ENCODE data around the gene ZNF862. TPM values are rescaled to one million over a fixed set of nuclear protein-coding genes. Genes with fewer than 3 reads are reported as not detected.

ZNF862 gene
- total and polyA plus RNA-seq, 10 of the 15 experiments (the other 5 are each of a cell fraction or from before 2014, with no cell fraction given), result 0.49 to 7.7 (median 3.5) TPM

DNA sequence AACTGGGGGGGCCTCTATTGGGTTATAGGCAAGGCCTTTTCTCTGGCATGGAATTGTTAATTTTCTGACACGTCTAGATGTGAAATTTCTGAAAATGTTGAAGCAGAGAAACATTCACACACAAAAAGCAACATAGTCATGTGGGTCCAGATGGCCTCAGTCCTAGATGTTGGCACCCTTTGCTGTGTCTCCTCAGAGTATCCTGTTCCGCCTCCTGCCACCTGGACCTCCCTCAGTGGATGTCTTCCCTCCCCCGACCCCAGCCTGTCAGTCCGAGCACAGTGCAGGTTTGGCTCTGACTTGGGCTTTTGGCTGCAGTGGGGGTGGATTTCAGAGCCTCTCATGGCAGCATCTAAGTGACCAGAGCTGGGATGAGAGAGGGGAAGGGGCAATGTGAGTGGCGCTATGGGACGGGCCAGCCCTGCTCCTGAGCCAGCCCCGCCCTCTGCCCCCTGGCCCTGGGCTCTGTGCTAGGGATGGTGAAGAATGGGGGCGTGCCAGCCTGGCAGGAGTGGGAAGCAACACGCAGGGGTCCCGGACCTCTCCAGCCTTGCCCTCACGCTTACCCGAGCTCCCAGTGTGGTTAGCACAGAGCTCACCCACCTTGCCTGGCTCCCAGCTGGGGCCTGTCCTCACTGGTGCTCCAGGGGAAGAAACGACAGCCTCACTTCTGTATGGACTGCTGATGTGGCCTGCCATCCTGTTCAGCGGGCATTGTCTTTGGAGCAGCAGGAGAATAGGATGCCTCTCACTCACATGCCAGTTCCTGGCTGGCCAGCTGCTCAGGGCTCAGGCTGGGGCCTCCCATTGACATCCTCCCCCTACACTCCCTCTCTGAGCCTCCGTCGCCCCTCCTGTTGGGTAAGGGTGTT lies 41.8 kb downstream of the ZNF862 start:
- TSS peak; percentile 23 for BruUV-seq (replicated peaks)
- Histone ChIP-seq H3K79me2 (ENCODE audit: control insufficient read depth, insufficient read depth, low read length) (no peaks in the 10 kb centered on the region), H3K4me1 (ENCODE audit: control insufficient read depth, insufficient read depth, low read length) (peaks cover 7% of the 10 kb centered on the region), H3K4me2 (ENCODE audit: control insufficient read depth, insufficient read depth) (no peak overlapping the region), H3K9ac (ENCODE audit: control insufficient read depth, insufficient read depth, low read length) (no peak overlapping the region), H2AFZ (ENCODE audit: control insufficient read depth, low read depth, low read length) (no peak overlapping the region), H3K27ac (ENCODE audit: control insufficient read depth, insufficient read depth) (no peak overlapping the region), H3K27me3 (replicated peaks in 1 of 2; ENCODE audit: control insufficient read depth in 2 of 2, insufficient read depth in 2 of 2, low read length in 1 of 2) (no peaks in the 10 kb centered on the region), H3K9me3 (replicated peaks; ENCODE audit: control insufficient read depth, insufficient read depth, low read length) (no peaks in the 10 kb centered on the region), H3K4me3 (no peak overlapping the region), H4K20me1 (ENCODE audit: control insufficient read depth, insufficient read depth) (no peaks in the 10 kb centered on the region), H3K36me3 (ENCODE audit: control insufficient read depth in 2 of 2, insufficient read depth in 2 of 2, low read length in 1 of 2) (no peaks in the 10 kb centered on the region; a peak in 2 of 4 replicates)
- TF ChIP-seq STAT3 (IDR thresholded peaks at IDR 0.05; ENCODE audit: low read depth, low read length), result no peak
- TF ChIP-seq, protein P1, sequence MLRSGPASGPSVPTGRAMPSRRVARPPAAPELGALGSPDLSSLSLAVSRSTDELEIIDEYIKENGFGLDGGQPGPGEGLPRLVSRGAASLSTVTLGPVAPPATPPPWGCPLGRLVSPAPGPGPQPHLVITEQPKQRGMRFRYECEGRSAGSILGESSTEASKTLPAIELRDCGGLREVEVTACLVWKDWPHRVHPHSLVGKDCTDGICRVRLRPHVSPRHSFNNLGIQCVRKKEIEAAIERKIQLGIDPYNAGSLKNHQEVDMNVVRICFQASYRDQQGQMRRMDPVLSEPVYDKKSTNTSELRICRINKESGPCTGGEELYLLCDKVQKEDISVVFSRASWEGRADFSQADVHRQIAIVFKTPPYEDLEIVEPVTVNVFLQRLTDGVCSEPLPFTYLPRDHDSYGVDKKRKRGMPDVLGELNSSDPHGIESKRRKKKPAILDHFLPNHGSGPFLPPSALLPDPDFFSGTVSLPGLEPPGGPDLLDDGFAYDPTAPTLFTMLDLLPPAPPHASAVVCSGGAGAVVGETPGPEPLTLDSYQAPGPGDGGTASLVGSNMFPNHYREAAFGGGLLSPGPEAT (IDR thresholded peaks at IDR 0.05; ENCODE audit: low read depth), result no peak
- no peak for TF ChIP-seq FOXM1 (IDR thresholded peaks at IDR 0.05; ENCODE audit: low read depth, low read length)
- no peak for TF ChIP-seq CREB1 (IDR thresholded peaks at IDR 0.05; ENCODE audit: low read depth)
- no peak for TF ChIP-seq NFYB (IDR thresholded peaks at IDR 0.05; ENCODE audit: insufficient read depth, low read depth, low read length)
- no peak for TF ChIP-seq ZNF384 (IDR thresholded peaks at IDR 0.05; ENCODE audit: borderline replicate concordance, low read depth, low read length)
- no peak for TF ChIP-seq EP300 (IDR thresholded peaks at IDR 0.05; ENCODE audit: borderline replicate concordance in 1 of 2, control insufficient read depth in 1 of 2, low read depth in 2 of 2, low read length in 2 of 2)
- no peak for TF ChIP-seq PAX5 (IDR thresholded peaks at IDR 0.05; ENCODE audit: borderline replicate concordance, low read depth, low read length)
- no peak for TF ChIP-seq BMI1 (IDR thresholded peaks at IDR 0.05; ENCODE audit: borderline replicate concordance)
- TF ChIP-seq HDAC6 (IDR thresholded peaks at IDR 0.05; ENCODE audit: unreplicated experiment), result no peak
- no peak for TF ChIP-seq TCF12 (IDR thresholded peaks at IDR 0.05; ENCODE audit: low read depth, low read length)
- TF ChIP-seq, protein P2, sequence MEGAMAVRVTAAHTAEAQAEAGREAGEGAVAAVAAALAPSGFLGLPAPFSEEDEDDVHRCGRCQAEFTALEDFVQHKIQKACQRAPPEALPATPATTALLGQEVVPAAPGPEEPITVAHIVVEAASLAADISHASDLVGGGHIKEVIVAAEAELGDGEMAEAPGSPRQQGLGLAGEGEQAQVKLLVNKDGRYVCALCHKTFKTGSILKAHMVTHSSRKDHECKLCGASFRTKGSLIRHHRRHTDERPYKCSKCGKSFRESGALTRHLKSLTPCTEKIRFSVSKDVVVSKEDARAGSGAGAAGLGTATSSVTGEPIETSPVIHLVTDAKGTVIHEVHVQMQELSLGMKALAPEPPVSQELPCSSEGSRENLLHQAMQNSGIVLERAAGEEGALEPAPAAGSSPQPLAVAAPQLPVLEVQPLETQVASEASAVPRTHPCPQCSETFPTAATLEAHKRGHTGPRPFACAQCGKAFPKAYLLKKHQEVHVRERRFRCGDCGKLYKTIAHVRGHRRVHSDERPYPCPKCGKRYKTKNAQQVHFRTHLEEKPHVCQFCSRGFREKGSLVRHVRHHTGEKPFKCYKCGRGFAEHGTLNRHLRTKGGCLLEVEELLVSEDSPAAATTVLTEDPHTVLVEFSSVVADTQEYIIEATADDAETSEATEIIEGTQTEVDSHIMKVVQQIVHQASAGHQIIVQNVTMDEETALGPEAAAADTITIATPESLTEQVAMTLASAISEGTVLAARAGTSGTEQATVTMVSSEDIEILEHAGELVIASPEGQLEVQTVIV (IDR thresholded peaks at IDR 0.05; ENCODE audit: borderline replicate concordance, partially characterized antibody), result no peak
- TF ChIP-seq, protein P3, sequence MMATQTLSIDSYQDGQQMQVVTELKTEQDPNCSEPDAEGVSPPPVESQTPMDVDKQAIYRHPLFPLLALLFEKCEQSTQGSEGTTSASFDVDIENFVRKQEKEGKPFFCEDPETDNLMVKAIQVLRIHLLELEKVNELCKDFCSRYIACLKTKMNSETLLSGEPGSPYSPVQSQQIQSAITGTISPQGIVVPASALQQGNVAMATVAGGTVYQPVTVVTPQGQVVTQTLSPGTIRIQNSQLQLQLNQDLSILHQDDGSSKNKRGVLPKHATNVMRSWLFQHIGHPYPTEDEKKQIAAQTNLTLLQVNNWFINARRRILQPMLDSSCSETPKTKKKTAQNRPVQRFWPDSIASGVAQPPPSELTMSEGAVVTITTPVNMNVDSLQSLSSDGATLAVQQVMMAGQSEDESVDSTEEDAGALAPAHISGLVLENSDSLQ (IDR thresholded peaks at IDR 0.05), result no peak
- TF ChIP-seq FOS (IDR thresholded peaks at IDR 0.05; ENCODE audit: borderline replicate concordance, extremely low read depth, insufficient read length), result no peak
- no peak for TF ChIP-seq SRF (IDR thresholded peaks at IDR 0.05; ENCODE audit: low read depth in 2 of 2, low read length in 2 of 2)
- RAD21 ChIA-PET (ENCODE audit: unreplicated experiment), result no interaction called here
- POLR2A ChIA-PET, result no interaction called here
- FAIRE-seq (no peak), ATAC-seq (no peak), DNase-seq (ENCODE audit: low read depth, low spot score) (no peak)
- CTCF ChIA-PET, result no interaction called here
- SMC1A ChIA-PET (ENCODE audit: uncharacterized antibody, unreplicated experiment), result no interaction called here
- intact Hi-C loops (cut with micrococcal nuclease; ENCODE audit: unreplicated experiment) (no loop called here), in situ Hi-C loops (cut with MboI) (no loop called here)
- WGBS (ENCODE audit: insufficient coverage, insufficient replicate concordance, low lambda C conversion rate, missing lambda C conversion rate), result 93% methylated on average over 15 of the region's 16 CpGs

Measured in GM12878 (cell line).